ENCODE data around the gene MYL6B.

Gene MYL6B

GRCh38 chr12:56162468-56163290, 10.3 kb downstream of the MYL6B start:
- Histone ChIP-seq H3K27me3 (no peaks in the 10 kb centered on the region), H3K4me1 (ENCODE audit: control insufficient read depth in 1 of 2, insufficient read depth in 1 of 2, low read depth in 1 of 2, low read length in 1 of 2) (peaks cover 33 to 36% of the 10 kb centered on the region in 2 experiments), H3K27ac (peak overlapping the region; percentile 48), H3K36me3 (peaks cover 81% of the 10 kb centered on the region), H3K9me3 (no peaks in the 10 kb centered on the region), H3K4me3 (ENCODE audit: low read depth in 1 of 2, low read length in 1 of 2) (no peak overlapping the region)
- no peak for TF ChIP-seq CTCF (IDR thresholded peaks at IDR 0.05)

GRCh38 chr12:56163533-56164344, 11.4 kb downstream of the MYL6B start:
- H3K27ac ChIP-seq: peak overlapping the region; percentile 50
- H3K36me3 ChIP-seq: peaks cover 90% of the 10 kb centered on the region
- H3K9me3 ChIP-seq: no peaks in the 10 kb centered on the region

GRCh38 chr12:56164345-56164729, 11.9 kb downstream of the MYL6B start:
- H3K27me3 ChIP-seq: no peaks in the 10 kb centered on the region
- no peaks in the 10 kb centered on the region for H3K9me3 ChIP-seq
- H3K4me3 ChIP-seq (ENCODE audit: low read depth in 1 of 2, low read length in 1 of 2): no peak overlapping the region
- peaks cover 96% of the 10 kb centered on the region for H3K36me3 ChIP-seq
- H3K27ac ChIP-seq: peak overlapping the region; percentile 50
- H3K4me1 ChIP-seq (ENCODE audit: control insufficient read depth in 1 of 2, insufficient read depth in 1 of 2, low read depth in 1 of 2, low read length in 1 of 2): peaks cover 26% of the 10 kb centered on the region in 2 experiments
- no peak for TF ChIP-seq CTCF (IDR thresholded peaks at IDR 0.05)

More at GRCh38 chr12:56163533-56164344, 11.4 kb downstream of the MYL6B start:
- TF ChIP-seq CTCF (IDR thresholded peaks at IDR 0.05): no peak
- Histone ChIP-seq H3K4me1 (ENCODE audit: control insufficient read depth in 1 of 2, insufficient read depth in 1 of 2, low read depth in 1 of 2, low read length in 1 of 2) (peaks cover 32% of the 10 kb centered on the region in 2 experiments), H3K4me3 (ENCODE audit: low read depth in 1 of 2, low read length in 1 of 2) (no peak overlapping the region), H3K27me3 (no peaks in the 10 kb centered on the region)

- H3K4me1 ChIP-seq (ENCODE audit: control insufficient read depth in 1 of 2, insufficient read depth in 1 of 2, low read depth in 1 of 2, low read length in 1 of 2): peaks cover 16% of the 10 kb centered on the region in 2 experiments
- no peaks in the 10 kb centered on the region for H3K9me3 ChIP-seq
- no peak for TF ChIP-seq CTCF (IDR thresholded peaks at IDR 0.05)
- peaks cover 98% of the 10 kb centered on the region for H3K36me3 ChIP-seq
- no peaks in the 10 kb centered on the region for H3K27me3 ChIP-seq
- peak overlapping the region; percentile 50 for H3K27ac ChIP-seq
- no peak overlapping the region for H3K4me3 ChIP-seq (ENCODE audit: low read depth in 1 of 2, low read length in 1 of 2)
Measured at GRCh38 chr12:56165369-56165768, 13.0 kb downstream of the MYL6B start.

- no peaks in the 10 kb centered on the region for H3K4me1 ChIP-seq (ENCODE audit: control insufficient read depth in 1 of 2, insufficient read depth in 1 of 2, low read depth in 1 of 2, low read length in 1 of 2)
- no peaks in the 10 kb centered on the region for H3K27me3 ChIP-seq
- TF ChIP-seq CTCF (IDR thresholded peaks at IDR 0.05): no peak
- H3K9me3 ChIP-seq: no peaks in the 10 kb centered on the region
- H3K36me3 ChIP-seq: peaks cover 98% of the 10 kb centered on the region
- H3K27ac ChIP-seq: peak overlapping the region; percentile 27
- H3K4me3 ChIP-seq (ENCODE audit: low read depth in 1 of 2, low read length in 1 of 2): no peak overlapping the region
Measured at GRCh38 chr12:56169229-56169759, 16.9 kb downstream of the MYL6B start.

Measured in neutrophil (primary cell).